Keratinocyte (primary cell): ENCODE measurements around the gene CTTNBP2. TPM values are rescaled to one million over a fixed set of nuclear protein-coding genes. Genes with fewer than 3 reads are reported as not detected.

Experiments
- DNase-seq: peaks from one replicate; pipeline ENCODE4 v3.0.0-alpha.2; 2011; ENCODE audit warnings: low read depth, missing footprints, low spot score
- FAIRE-seq: peaks from 2 replicates; lab custom pipeline; 2011; peaks lifted over from hg19 to GRCh38; lab: Jason Lieb, UNC
- H2AFZ ChIP-seq: 2 replicates; pipeline ENCODE4 v1.6.0; 2012; ENCODE audit warnings: low read length, control low read depth, inconsistent platforms; ENCODE audit not compliant: control insufficient read depth
- H3K27ac ChIP-seq: 2 replicates; pipeline ENCODE4 v1.5.1; 2011; ENCODE audit warnings: low read length; ENCODE audit not compliant: control insufficient read depth, insufficient read depth
- H3K27me3 ChIP-seq: 3 replicates; pipeline ENCODE4 v1.6.0; 2011; ENCODE audit warnings: low read length; ENCODE audit not compliant: control insufficient read depth, insufficient read depth; ENCODE audit errors: extremely low read depth
- H3K36me3 ChIP-seq, 2 experiments: 2 replicates in 1 of 2; 3 replicates in 1 of 2; pipeline ENCODE4 v1.5.1; 2011; ENCODE audit warnings: low read length in 2 of 2, mild to moderate bottlenecking in 1 of 2; ENCODE audit not compliant: control insufficient read depth in 2 of 2, insufficient read depth in 2 of 2; ENCODE audit errors: extremely low read depth in 1 of 2
- H3K4me1 ChIP-seq: 3 replicates; pipeline ENCODE4 v1.5.1; 2011; ENCODE audit warnings: low read length; ENCODE audit not compliant: control insufficient read depth, insufficient read depth; ENCODE audit errors: extremely low read depth
- H3K4me2 ChIP-seq: 3 replicates; pipeline ENCODE4 v1.6.0; 2011; ENCODE audit warnings: low read depth, low read length; ENCODE audit not compliant: control insufficient read depth, insufficient read depth; ENCODE audit errors: extremely low read depth
- H3K4me3 ChIP-seq, 3 experiments: fragments of 200-600 bp in 1 of 3; sonication (generic) in 1 of 3; 2 replicates in 2 of 3; 3 replicates in 1 of 3; pipeline ENCODE4 v1.5.1; 2011 to 2016; ENCODE audit warnings: low read length in 3 of 3, mild to moderate bottlenecking in 3 of 3, control low read depth in 2 of 3, inconsistent platforms in 1 of 3, low read depth in 1 of 3, mixed read lengths in 1 of 3, mixed run types in 1 of 3, moderate library complexity in 1 of 3; ENCODE audit not compliant: control insufficient read depth in 2 of 3, insufficient read depth in 2 of 3; ENCODE audit errors: extremely low read depth in 1 of 3
- H3K79me2 ChIP-seq: 2 replicates; pipeline ENCODE4 v1.6.0; 2012; ENCODE audit warnings: low read length; ENCODE audit not compliant: control insufficient read depth, insufficient read depth
- H3K9ac ChIP-seq: 3 replicates; pipeline ENCODE4 v1.6.0; 2011; ENCODE audit warnings: low read length; ENCODE audit not compliant: control insufficient read depth, insufficient read depth; ENCODE audit errors: extremely low read depth
- H3K9me1 ChIP-seq: 3 replicates; pipeline ENCODE4 v1.6.0; 2011; ENCODE audit warnings: low read length; ENCODE audit not compliant: control insufficient read depth, insufficient read depth; ENCODE audit errors: extremely low read depth
- H3K9me3 ChIP-seq: 2 replicates; pipeline ENCODE4 v1.5.1; 2012; ENCODE audit warnings: low read depth, low read length; ENCODE audit not compliant: control insufficient read depth
- H4K20me1 ChIP-seq: 3 replicates; pipeline ENCODE4 v1.6.0; 2011; ENCODE audit warnings: low read length; ENCODE audit not compliant: control insufficient read depth, insufficient read depth; ENCODE audit errors: extremely low read depth
- EZH2 ChIP-seq: IDR thresholded peaks from one replicate; pipeline ENCODE4 v1.6.1; 2012; ENCODE audit warnings: inconsistent platforms, mild to moderate bottlenecking, low read length, moderate library complexity
- dilution Hi-C: fragments of 300-500 bp; cut with MboI; formaldehyde crosslinking; loops from one replicate; pipeline ENCODE4 v1.7.0; 2020; ENCODE audit warnings: low sequenced_read_pairs; ENCODE audit not compliant: extremely low pct_ligation_motif_present
- polyA plus RNA-seq, 5 experiments: library from polyadenylated mRNA; depleted of rRNA in 3 of 5; stranded (reverse) in 3 of 5; stranded (forward) in 1 of 5; unstranded in 1 of 5; fragments of >200 nt; gene quantifications; 1 replicate in 1 of 5; 2 replicates in 3 of 5; 3 replicates in 1 of 5; pipeline versions ENCODE4 v1.2.1 to v1.2.3, GENCODE V29; 2011 to 2012; ENCODE audit warnings: missing spikeins in 2 of 5, low read depth in 1 of 5, low replicate concordance in 1 of 5
- TF ChIP-seq, protein P1 (sequence below), 3 experiments: IDR thresholded peaks in 1 of 3; conservative IDR thresholded peaks in 1 of 3; optimal IDR thresholded peaks in 1 of 3; 2 replicates in 2 of 3; 3 replicates in 1 of 3; pipeline versions ENCODE3 to v1.5.1; 2011; ENCODE audit warnings: low read length in 3 of 3, mild to moderate bottlenecking in 3 of 3, moderate library complexity in 2 of 3, control low read depth in 1 of 3, inconsistent platforms in 1 of 3; ENCODE audit not compliant: insufficient read depth in 2 of 3; ENCODE audit errors: extremely low read depth in 1 of 3

Gene CTTNBP2
- polyA plus RNA-seq, 1 donor (not counting 4 experiments of a cell fraction or from before 2014, with no cell fraction given), result 0.55 TPM

DNA sequence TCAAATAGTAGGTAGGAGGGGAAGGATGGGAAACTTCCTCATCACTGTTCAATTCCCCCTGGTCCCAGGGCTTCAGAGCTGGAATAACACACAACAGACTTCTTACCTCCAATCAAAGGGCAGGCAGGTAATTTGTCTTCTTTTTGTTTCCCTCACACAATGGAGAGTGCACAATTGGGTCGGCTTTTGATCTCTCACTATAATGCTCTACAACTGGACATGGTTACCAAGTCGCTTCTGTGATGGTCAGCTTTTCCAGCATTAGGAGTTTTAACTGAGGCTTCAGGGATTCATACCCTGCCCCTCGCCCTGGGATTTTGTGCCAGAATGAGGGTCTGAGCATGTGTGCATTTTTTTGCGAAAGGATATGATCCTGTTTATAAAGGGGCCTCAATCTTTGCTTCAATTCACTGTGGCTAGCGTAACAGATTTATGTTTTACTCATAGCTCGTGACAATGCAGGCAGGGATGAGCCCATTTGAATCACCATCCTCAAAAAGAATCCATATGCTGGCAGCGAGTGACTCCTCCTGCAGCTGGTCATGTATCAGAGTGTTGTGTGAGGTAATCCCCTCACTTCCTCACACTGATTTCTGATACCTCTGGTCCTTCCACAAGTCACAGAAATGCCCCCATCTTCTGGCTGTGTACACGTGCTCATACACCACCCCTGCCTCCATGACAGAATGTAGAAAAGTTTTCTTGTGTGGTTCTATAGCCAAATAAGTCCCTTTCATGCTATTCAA is 189.6 kb downstream of the CTTNBP2 start:
- Histone ChIP-seq H3K9ac (no peak overlapping the region), H3K36me3 (no peaks in the 10 kb centered on the region)

DNA sequence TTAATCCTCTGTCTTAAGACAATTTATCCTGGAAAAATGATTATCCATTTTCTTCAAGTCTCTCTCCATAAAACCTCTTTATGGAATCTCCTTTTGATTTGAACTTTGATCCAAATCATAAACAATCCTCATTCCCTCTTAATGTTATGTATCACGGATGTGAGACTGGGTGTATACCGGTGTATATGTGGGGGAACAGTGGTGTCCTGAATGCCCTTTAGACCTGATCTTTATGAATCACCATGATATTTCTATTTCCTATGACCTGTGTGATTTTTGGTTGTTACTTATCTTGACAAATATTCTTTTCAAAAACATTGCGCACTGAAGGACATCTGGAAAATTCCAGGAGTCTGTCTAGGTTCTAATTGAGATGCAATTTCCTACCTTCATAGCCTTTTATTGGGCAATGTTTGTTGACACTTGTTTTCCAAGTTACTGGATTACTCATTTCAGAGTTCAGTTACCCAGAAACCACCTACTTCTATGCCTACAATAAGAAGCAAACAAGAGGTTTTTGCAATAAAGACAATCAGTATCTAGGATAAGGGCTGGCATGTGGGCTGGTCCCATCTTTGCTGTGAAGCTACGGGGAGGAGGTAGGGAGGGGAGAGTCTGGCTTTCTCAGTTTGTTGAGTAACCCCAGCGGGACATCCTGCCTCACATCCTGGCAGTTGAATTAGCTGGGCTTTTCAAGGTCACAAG is 190.4 kb downstream of the CTTNBP2 start:
- H3K9me1 ChIP-seq, result no peaks in the 10 kb centered on the region
- no peak overlapping the region for H3K4me2 ChIP-seq
- TF ChIP-seq EZH2, result no peak
- TF ChIP-seq, protein P1, sequence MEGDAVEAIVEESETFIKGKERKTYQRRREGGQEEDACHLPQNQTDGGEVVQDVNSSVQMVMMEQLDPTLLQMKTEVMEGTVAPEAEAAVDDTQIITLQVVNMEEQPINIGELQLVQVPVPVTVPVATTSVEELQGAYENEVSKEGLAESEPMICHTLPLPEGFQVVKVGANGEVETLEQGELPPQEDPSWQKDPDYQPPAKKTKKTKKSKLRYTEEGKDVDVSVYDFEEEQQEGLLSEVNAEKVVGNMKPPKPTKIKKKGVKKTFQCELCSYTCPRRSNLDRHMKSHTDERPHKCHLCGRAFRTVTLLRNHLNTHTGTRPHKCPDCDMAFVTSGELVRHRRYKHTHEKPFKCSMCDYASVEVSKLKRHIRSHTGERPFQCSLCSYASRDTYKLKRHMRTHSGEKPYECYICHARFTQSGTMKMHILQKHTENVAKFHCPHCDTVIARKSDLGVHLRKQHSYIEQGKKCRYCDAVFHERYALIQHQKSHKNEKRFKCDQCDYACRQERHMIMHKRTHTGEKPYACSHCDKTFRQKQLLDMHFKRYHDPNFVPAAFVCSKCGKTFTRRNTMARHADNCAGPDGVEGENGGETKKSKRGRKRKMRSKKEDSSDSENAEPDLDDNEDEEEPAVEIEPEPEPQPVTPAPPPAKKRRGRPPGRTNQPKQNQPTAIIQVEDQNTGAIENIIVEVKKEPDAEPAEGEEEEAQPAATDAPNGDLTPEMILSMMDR (optimal IDR thresholded peaks at IDR 0.05 in 1 of 3, IDR thresholded peaks at IDR 0.05 in 1 of 3, conservative IDR thresholded peaks at IDR 0.05 in 1 of 3; ENCODE audit: extremely low read depth in 1 of 3, insufficient read depth in 2 of 3, low read length in 3 of 3), result no peak
- no peak overlapping the region for H3K9ac ChIP-seq
- no peak overlapping the region for H3K4me3 ChIP-seq
- no peaks in the 10 kb centered on the region for H3K79me2 ChIP-seq
- no peaks in the 10 kb centered on the region for H3K9me3 ChIP-seq
- no peak for FAIRE-seq
- no peak for DNase-seq
- H4K20me1 ChIP-seq, result no peaks in the 10 kb centered on the region
- no peak overlapping the region for H3K27ac ChIP-seq
- no peaks in the 10 kb centered on the region for H3K27me3 ChIP-seq
- no peak overlapping the region for H2AFZ ChIP-seq
- dilution Hi-C loops, result no loop called here
- no peaks in the 10 kb centered on the region for H3K4me1 ChIP-seq
- no peaks in the 10 kb centered on the region for H3K36me3 ChIP-seq

More for the DNA sequence above, 189.6 kb downstream of the CTTNBP2 start:
- no peaks in the 10 kb centered on the region for H4K20me1 ChIP-seq
- dilution Hi-C loops, result no loop called here
- TF ChIP-seq EZH2, result no peak
- TF ChIP-seq, protein P1 (optimal IDR thresholded peaks at IDR 0.05 in 1 of 3, IDR thresholded peaks at IDR 0.05 in 1 of 3, conservative IDR thresholded peaks at IDR 0.05 in 1 of 3; ENCODE audit: extremely low read depth in 1 of 3, insufficient read depth in 2 of 3, low read length in 3 of 3), result no peak
- H3K4me3 ChIP-seq, result no peak overlapping the region
- no peak overlapping the region for H2AFZ ChIP-seq
- H3K9me1 ChIP-seq, result no peaks in the 10 kb centered on the region
- DNase-seq (no peak), FAIRE-seq (no peak)
- no peaks in the 10 kb centered on the region for H3K9me3 ChIP-seq
- H3K27ac ChIP-seq, result no peak overlapping the region
- no peaks in the 10 kb centered on the region for H3K79me2 ChIP-seq
- H3K4me2 ChIP-seq, result no peak overlapping the region
- H3K4me1 ChIP-seq, result peaks cover 4% of the 10 kb centered on the region
- H3K27me3 ChIP-seq, result no peaks in the 10 kb centered on the region
